SK-N-SH (cell line): ENCODE results near the gene PTGIS. TPM values are rescaled to one million over a fixed set of nuclear protein-coding genes. Genes with fewer than 3 reads are reported as not detected.

Experiments used
- CTCF ChIA-PET: fragments of 300-600, 350-600 bp; formaldehyde crosslinking; extraction: SDS; loops from one replicate; lab custom pipeline; 2021; lab: Yijun Ruan, JAX
- POLR2A ChIA-PET: fragments of 350-600 bp; sonication (Branson Sonifier 250); formaldehyde crosslinking; extraction: SDS; loops from one replicate; lab custom pipeline; 2020; ENCODE audit warnings: antibody characterized with exemption, inconsistent platforms; lab: Yijun Ruan, JAX
- DNase-seq: peaks from one replicate; pipeline ENCODE4 v3.0.0; 2012
- H2AFZ ChIP-seq: fragments of 200-600 bp; sonication (generic); 2 replicates; pipeline ENCODE4 v1.8.1; 2016; ENCODE audit warnings: antibody characterized with exemption, mild to moderate bottlenecking, low read depth
- H3F3A ChIP-seq: fragments of 200-600 bp; sonication (generic); replicated peaks from 2 replicates; pipeline ENCODE3; 2016; ENCODE audit warnings: antibody characterized with exemption, mild to moderate bottlenecking; ENCODE audit not compliant: insufficient read depth
- H3K27ac ChIP-seq, 2 experiments: fragments of 200-500 bp in 1 of 2; fragments of 200-600 bp in 1 of 2; sonication (Bioruptor generic) in 1 of 2; sonication (generic), shearing (Covaris generic) in 1 of 2; 2 replicates each; pipeline versions ENCODE4 v1.5.1 to v1.6.1; 2014 to 2016; ENCODE audit warnings: low read depth in 2 of 2, inconsistent platforms in 1 of 2, low read length in 1 of 2, mild to moderate bottlenecking in 1 of 2, mixed read lengths in 1 of 2
- H3K27me3 ChIP-seq: fragments of 200-600 bp; sonication (generic), shearing (Covaris generic); 2 replicates; pipeline ENCODE4 v1.6.1; 2016; ENCODE audit warnings: mixed run types; ENCODE audit not compliant: insufficient read depth
- H3K36me3 ChIP-seq, 2 experiments: fragments of 200-500 bp in 1 of 2; fragments of 200-600 bp in 1 of 2; sonication (Bioruptor generic) in 1 of 2; sonication (generic) in 1 of 2; replicated peaks in 1 of 2; 2 replicates each; pipeline versions ENCODE3 to v1.5.1; 2014 to 2016; ENCODE audit warnings: low read length in 1 of 2, mild to moderate bottlenecking in 1 of 2; ENCODE audit not compliant: insufficient read depth in 2 of 2, control insufficient read depth in 1 of 2
- H3K4me1 ChIP-seq, 2 experiments: fragments of 200-500 bp in 1 of 2; fragments of 200-600 bp in 1 of 2; sonication (Bioruptor generic) in 1 of 2; sonication (generic), shearing (Covaris generic) in 1 of 2; 2 replicates each; pipeline versions ENCODE4 v1.5.1 to v1.6.1; 2014 to 2016; ENCODE audit warnings: low read depth in 1 of 2, low read length in 1 of 2, mixed run types in 1 of 2; ENCODE audit not compliant: insufficient read depth in 2 of 2, control insufficient read depth in 1 of 2
- H3K4me2 ChIP-seq: fragments of 200-600 bp; sonication (generic), shearing (Covaris generic); 2 replicates; pipeline ENCODE4 v1.6.1; 2017; ENCODE audit warnings: mixed run types
- H3K4me3 ChIP-seq, 2 experiments: fragments of 200-500 bp in 1 of 2; fragments of 200-600 bp in 1 of 2; sonication (Bioruptor generic) in 1 of 2; sonication (generic), shearing (Covaris generic) in 1 of 2; 2 replicates each; pipeline versions ENCODE4 v1.5.1 to v1.8.1; 2014 to 2016; ENCODE audit warnings: low read depth in 2 of 2, inconsistent platforms in 1 of 2, low read length in 1 of 2, mild to moderate bottlenecking in 1 of 2, mixed read lengths in 1 of 2, moderate library complexity in 1 of 2
- H3K79me2 ChIP-seq: fragments of 200-600 bp; sonication (generic); 2 replicates; pipeline ENCODE4 v1.8.1; 2017; ENCODE audit warnings: mild to moderate bottlenecking; ENCODE audit not compliant: insufficient read depth
- H3K9ac ChIP-seq: fragments of 200-600 bp; sonication (generic); 2 replicates; pipeline ENCODE4 v1.6.1; 2017; ENCODE audit warnings: mixed run types
- H3K9me2 ChIP-seq: fragments of 200-600 bp; sonication (generic); 2 replicates; pipeline ENCODE4 v1.6.1; 2017; ENCODE audit warnings: mixed run types
- H3K9me3 ChIP-seq: fragments of 200-600 bp; sonication (generic); 2 replicates; pipeline ENCODE4 v1.6.1; 2017; ENCODE audit warnings: mixed run types, mild to moderate bottlenecking, moderate library complexity
- H4K20me1 ChIP-seq: fragments of 200-600 bp; sonication (generic); 2 replicates; pipeline ENCODE4 v1.6.1; 2017; ENCODE audit warnings: mild to moderate bottlenecking, mixed run types; ENCODE audit not compliant: insufficient read depth
- ELF1 ChIP-seq: IDR thresholded peaks from 2 replicates; pipeline ENCODE4 v1.4.0; 2012
- EZH2phosphoT487 ChIP-seq: fragments of 200-600 bp; sonication (generic); IDR thresholded peaks from 2 replicates; pipeline ENCODE4 v1.6.1; 2017; ENCODE audit warnings: low read depth, mixed run types, mild to moderate bottlenecking, antibody characterized with exemption, moderate library complexity, borderline replicate concordance
- FOXJ3 ChIP-seq: sonication (generic); formaldehyde crosslinking; IDR thresholded peaks from 2 replicates; pipeline ENCODE4 v1.5.1; 2020; ENCODE audit warnings: mild to moderate bottlenecking, missing genetic modification reagents
- FOXM1 ChIP-seq: IDR thresholded peaks from 2 replicates; pipeline ENCODE4 v1.4.0; 2012; ENCODE audit warnings: low read depth, mild to moderate bottlenecking
- GATA2 ChIP-seq: sonication (generic); formaldehyde crosslinking; IDR thresholded peaks from 2 replicates; pipeline ENCODE4 v1.5.0; 2020; ENCODE audit warnings: mild to moderate bottlenecking, missing genetic modification reagents
- JUND ChIP-seq: IDR thresholded peaks from 2 replicates; pipeline ENCODE4 v1.4.0; 2012
- MEF2A ChIP-seq: IDR thresholded peaks from 2 replicates; pipeline ENCODE4 v1.4.0; 2012; ENCODE audit warnings: low read depth, borderline replicate concordance
- MXI1 ChIP-seq: IDR thresholded peaks from 2 replicates; pipeline ENCODE4 v1.6.1; 2012; ENCODE audit warnings: mild to moderate bottlenecking, low read depth, low read length, improper control_type of control experiment
- NRF1 ChIP-seq: IDR thresholded peaks from 2 replicates; pipeline ENCODE4 v1.6.1; 2012; ENCODE audit warnings: low read depth, mild to moderate bottlenecking, low read length
- POLR2AphosphoS5 ChIP-seq: IDR thresholded peaks from 2 replicates; pipeline ENCODE4 v1.6.1; 2012; ENCODE audit warnings: low read depth, low read length
- REST ChIP-seq: IDR thresholded peaks from 2 replicates; pipeline ENCODE4 v1.6.1; 2012; ENCODE audit warnings: mild to moderate bottlenecking, low read depth, low read length, moderate library complexity
- RFX5 ChIP-seq: IDR thresholded peaks from 2 replicates; pipeline ENCODE4 v1.6.1; 2012; ENCODE audit warnings: mild to moderate bottlenecking, improper control_type of control experiment, low read length
- RXRA ChIP-seq: IDR thresholded peaks from 2 replicates; pipeline ENCODE4 v1.4.0; 2012; ENCODE audit warnings: low read depth, mild to moderate bottlenecking, borderline replicate concordance
- SIN3A ChIP-seq: IDR thresholded peaks from 2 replicates; pipeline ENCODE4 v1.6.1; 2012; ENCODE audit warnings: low read depth, mild to moderate bottlenecking, low read length, moderate library complexity, borderline replicate concordance
- TAF1 ChIP-seq: IDR thresholded peaks from 2 replicates; pipeline ENCODE4 v1.6.1; 2012; ENCODE audit warnings: low read depth, mild to moderate bottlenecking, low read length, moderate library complexity, borderline replicate concordance
- TCF12 ChIP-seq: IDR thresholded peaks from 2 replicates; pipeline ENCODE4 v1.4.0; 2012
- USF1 ChIP-seq: IDR thresholded peaks from 2 replicates; pipeline ENCODE4 v1.4.0; 2012; ENCODE audit warnings: low read depth, borderline replicate concordance
- WGBS: methylation state at CpG from one replicate; pipeline ENCODE4 v1.1.6; 2017; ENCODE audit warnings: low lambda C conversion rate; 5-methylcytosine and 5-hydroxymethylcytosine counted together
- polyA plus RNA-seq, 3 experiments: library from polyadenylated mRNA; depleted of rRNA; stranded (reverse); fragments of >200 nt; gene quantifications; 2 replicates each; pipeline ENCODE4 v1.2.3, GENCODE V29; 2012
- TF ChIP-seq, protein P1 (sequence below): fragments of 150-350 bp; IDR thresholded peaks from 2 replicates; pipeline ENCODE4 v1.6.1; 2016; ENCODE audit warnings: mild to moderate bottlenecking, low read depth, low read length
- TF ChIP-seq, protein P2 (sequence below): IDR thresholded peaks from 2 replicates; pipeline ENCODE4; 2012

The PTGIS gene
- polyA plus RNA-seq, 1 of the 3 experiments (the other 2 are of a cell fraction) = 1.0 TPM

GRCh38 chr20:49587111-49587570 is 19.2 kb upstream of the PTGIS start:
- POLR2A ChIA-PET = no interaction called here
- no peak for DNase-seq
- H3K4me1 ChIP-seq = peaks cover 0 to 10% of the 10 kb centered on the region in 2 experiments; a peak in 2 of 4 replicates

GRCh38 chr20:49585585-49586245 is 17.8 kb upstream of the PTGIS start:
- 91% methylated on average over 9 of the region's 9 CpGs for WGBS
- H3K4me3 ChIP-seq = no peak overlapping the region
- peaks cover 0 to 10% of the 10 kb centered on the region in 2 experiments; a peak in 2 of 4 replicates for H3K4me1 ChIP-seq
- DNase-seq = no peak
- no peak overlapping the region for H3K9ac ChIP-seq
- ChIA-PET CTCF (interaction anchor here (0.8 to 5.3 kb wide), 7 partner anchors 11 to 48 kb away, joined by 3 to 33 read pairs (median 4); no protein-coding TSS in a partner anchor), POLR2A (no interaction called here)
- no peaks in the 10 kb centered on the region for H3K9me3 ChIP-seq
- no peaks in the 10 kb centered on the region for H3K79me2 ChIP-seq
- no peaks in the 10 kb centered on the region for H3K36me3 ChIP-seq
- TF ChIP-seq, protein P1, sequence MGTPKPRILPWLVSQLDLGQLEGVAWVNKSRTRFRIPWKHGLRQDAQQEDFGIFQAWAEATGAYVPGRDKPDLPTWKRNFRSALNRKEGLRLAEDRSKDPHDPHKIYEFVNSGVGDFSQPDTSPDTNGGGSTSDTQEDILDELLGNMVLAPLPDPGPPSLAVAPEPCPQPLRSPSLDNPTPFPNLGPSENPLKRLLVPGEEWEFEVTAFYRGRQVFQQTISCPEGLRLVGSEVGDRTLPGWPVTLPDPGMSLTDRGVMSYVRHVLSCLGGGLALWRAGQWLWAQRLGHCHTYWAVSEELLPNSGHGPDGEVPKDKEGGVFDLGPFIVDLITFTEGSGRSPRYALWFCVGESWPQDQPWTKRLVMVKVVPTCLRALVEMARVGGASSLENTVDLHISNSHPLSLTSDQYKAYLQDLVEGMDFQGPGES = no peak
- TF ChIP-seq JUND (no peak), RXRA (no peak), REST (no peak), ELF1 (no peak), POLR2AphosphoS5 (no peak), SIN3A (no peak), FOXM1 (no peak), MEF2A (no peak)
- H2AFZ ChIP-seq = no peak overlapping the region
- H3K4me2 ChIP-seq = no peak overlapping the region
- H4K20me1 ChIP-seq = no peaks in the 10 kb centered on the region
- H3K27me3 ChIP-seq = no peaks in the 10 kb centered on the region
- H3K9me2 ChIP-seq = no peaks in the 10 kb centered on the region
- H3F3A ChIP-seq = peaks cover 4% of the 10 kb centered on the region
- H3K27ac ChIP-seq = no peak overlapping the region

More at GRCh38 chr20:49587111-49587570, 19.2 kb upstream of the PTGIS start:
- TF ChIP-seq GATA2 (CRISPR knock-in tag) (no peak), MXI1 (no peak), FOXM1 (no peak), POLR2AphosphoS5 (peak; percentile 25; the same call in 1 of the 2 replicates), TAF1 (no peak), NRF1 (no peak), TCF12 (peak; percentile 83), EZH2phosphoT487 (no peak), FOXJ3 (CRISPR knock-in tag) (no peak), JUND (no peak), RFX5 (no peak), USF1 (no peak)
- TF ChIP-seq, protein P2, sequence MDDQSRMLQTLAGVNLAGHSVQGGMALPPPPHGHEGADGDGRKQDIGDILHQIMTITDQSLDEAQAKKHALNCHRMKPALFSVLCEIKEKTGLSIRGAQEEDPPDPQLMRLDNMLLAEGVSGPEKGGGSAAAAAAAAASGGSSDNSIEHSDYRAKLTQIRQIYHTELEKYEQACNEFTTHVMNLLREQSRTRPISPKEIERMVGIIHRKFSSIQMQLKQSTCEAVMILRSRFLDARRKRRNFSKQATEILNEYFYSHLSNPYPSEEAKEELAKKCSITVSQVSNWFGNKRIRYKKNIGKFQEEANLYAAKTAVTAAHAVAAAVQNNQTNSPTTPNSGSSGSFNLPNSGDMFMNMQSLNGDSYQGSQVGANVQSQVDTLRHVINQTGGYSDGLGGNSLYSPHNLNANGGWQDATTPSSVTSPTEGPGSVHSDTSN = peak; percentile 38; the same call in 1 of the 2 replicates
- no peak overlapping the region for H3K4me3 ChIP-seq
- no peak overlapping the region for H3K4me2 ChIP-seq
- H3K27ac ChIP-seq = peak overlapping the region in 1 of 2 experiments; percentile 19; a peak in 1 of 4 replicates
- H3K9me3 ChIP-seq = no peaks in the 10 kb centered on the region
- WGBS = 62% methylated on average over 10 of the region's 10 CpGs
- H2AFZ ChIP-seq = no peak overlapping the region
- no peak overlapping the region for H3K9ac ChIP-seq
- CTCF ChIA-PET = interaction anchor here (1.1 to 1.3 kb wide), 2 partner anchors 21 to 24 kb away, joined by 3 read pairs; no protein-coding TSS in a partner anchor
- no peaks in the 10 kb centered on the region for H3K36me3 ChIP-seq
- H3F3A ChIP-seq = peaks cover 4% of the 10 kb centered on the region
- H4K20me1 ChIP-seq = no peaks in the 10 kb centered on the region
- H3K27me3 ChIP-seq = no peaks in the 10 kb centered on the region
- H3K9me2 ChIP-seq = no peaks in the 10 kb centered on the region
- H3K79me2 ChIP-seq = no peaks in the 10 kb centered on the region
